Non-pigmented ciliary epithelial cell (primary cell): ENCODE results near the gene RYR3.
"Not testable (repeated sequence)": the region's sequence is repeated elsewhere in the genome, so short reads cannot be mapped to it uniquely, and the experiment has no call there.

Source experiments
- DNase-seq: peaks from one replicate; pipeline ENCODE4 v3.0.0-alpha.2; 2010; ENCODE audit warnings: low read depth

The RYR3 gene

GRCh38 chr15:33778852-33779251, 468.1 kb downstream of the RYR3 start:
- no peak for DNase-seq

- DNase-seq: no peak
Measured at GRCh38 chr15:33780011-33780768, 469.4 kb downstream of the RYR3 start.

GRCh38 chr15:33782966-33783365, 472.2 kb downstream of the RYR3 start:
- no peak for DNase-seq

GRCh38 chr15:33785366-33785765, 474.6 kb downstream of the RYR3 start:
- DNase-seq: no peak

- DNase-seq: peak; percentile 5
Measured at GRCh38 chr15:33788906-33789540, 478.3 kb downstream of the RYR3 start.

- DNase-seq: no peak
Measured at GRCh38 chr15:33794453-33794852, 483.7 kb downstream of the RYR3 start.

- no peak for DNase-seq
Measured at GRCh38 chr15:33795070-33795469, 484.3 kb downstream of the RYR3 start.

- DNase-seq: no peak
Measured at GRCh38 chr15:33797651-33798050, 486.9 kb downstream of the RYR3 start.

- DNase-seq: no peak
Measured at GRCh38 chr15:33801954-33802353, 491.2 kb downstream of the RYR3 start.

- no peak for DNase-seq
Measured at GRCh38 chr15:33807665-33808064, 496.9 kb downstream of the RYR3 start.

- no peak for DNase-seq
Measured at GRCh38 chr15:33808720-33809457, 498.1 kb downstream of the RYR3 start.

GRCh38 chr15:33810073-33810595, 499.4 kb downstream of the RYR3 start:
- DNase-seq: no peak

GRCh38 chr15:33810806-33811205, 500.0 kb downstream of the RYR3 start:
- DNase-seq: no peak

- no peak for DNase-seq
Measured at GRCh38 chr15:33813891-33814290, 503.1 kb downstream of the RYR3 start.

- not testable (repeated sequence) for DNase-seq
Measured at GRCh38 chr15:33819499-33819898, 508.7 kb downstream of the RYR3 start.

- no peak for DNase-seq
Measured at GRCh38 chr15:33822479-33822878, 511.7 kb downstream of the RYR3 start.

- DNase-seq: no peak
Measured at GRCh38 chr15:33823119-33823518, 512.4 kb downstream of the RYR3 start.

- no peak for DNase-seq
Measured at GRCh38 chr15:33825453-33825852, 514.7 kb downstream of the RYR3 start.

- DNase-seq: no peak
Measured at GRCh38 chr15:33826201-33826600, 515.4 kb downstream of the RYR3 start.

- no peak for DNase-seq
Measured at GRCh38 chr15:33830351-33830750, 519.6 kb downstream of the RYR3 start.

GRCh38 chr15:33831646-33832045, 520.9 kb downstream of the RYR3 start:
- no peak for DNase-seq

- DNase-seq: no peak
Measured at GRCh38 chr15:33834892-33835743, 524.4 kb downstream of the RYR3 start.
